Measurements from ENCODE around the gene PRSS37.

PRSS37 gene

DNA sequence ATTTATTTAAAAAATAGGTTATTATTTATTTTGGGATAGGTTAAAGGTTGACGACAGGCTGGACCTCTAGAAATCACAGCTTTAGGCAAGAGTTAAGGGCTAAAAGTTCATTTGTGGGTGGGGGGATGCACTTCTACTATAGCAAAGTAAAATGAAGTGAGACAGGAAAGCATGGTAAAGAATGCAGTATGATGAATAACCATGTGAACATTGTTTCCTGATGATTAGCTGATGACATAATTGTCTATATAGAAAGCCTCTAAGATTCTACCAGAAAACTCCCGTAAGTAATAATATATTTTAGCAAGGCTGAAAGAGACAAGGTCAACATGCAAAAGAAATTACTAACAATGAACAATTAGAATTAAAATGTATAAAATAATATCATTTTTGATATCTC, 25.7 kb upstream of the PRSS37 start:
- no peak for TF ChIP-seq EZH2 (IDR thresholded peaks at IDR 0.05; ENCODE audit: borderline replicate concordance, low read length)
- TF ChIP-seq, protein P1, sequence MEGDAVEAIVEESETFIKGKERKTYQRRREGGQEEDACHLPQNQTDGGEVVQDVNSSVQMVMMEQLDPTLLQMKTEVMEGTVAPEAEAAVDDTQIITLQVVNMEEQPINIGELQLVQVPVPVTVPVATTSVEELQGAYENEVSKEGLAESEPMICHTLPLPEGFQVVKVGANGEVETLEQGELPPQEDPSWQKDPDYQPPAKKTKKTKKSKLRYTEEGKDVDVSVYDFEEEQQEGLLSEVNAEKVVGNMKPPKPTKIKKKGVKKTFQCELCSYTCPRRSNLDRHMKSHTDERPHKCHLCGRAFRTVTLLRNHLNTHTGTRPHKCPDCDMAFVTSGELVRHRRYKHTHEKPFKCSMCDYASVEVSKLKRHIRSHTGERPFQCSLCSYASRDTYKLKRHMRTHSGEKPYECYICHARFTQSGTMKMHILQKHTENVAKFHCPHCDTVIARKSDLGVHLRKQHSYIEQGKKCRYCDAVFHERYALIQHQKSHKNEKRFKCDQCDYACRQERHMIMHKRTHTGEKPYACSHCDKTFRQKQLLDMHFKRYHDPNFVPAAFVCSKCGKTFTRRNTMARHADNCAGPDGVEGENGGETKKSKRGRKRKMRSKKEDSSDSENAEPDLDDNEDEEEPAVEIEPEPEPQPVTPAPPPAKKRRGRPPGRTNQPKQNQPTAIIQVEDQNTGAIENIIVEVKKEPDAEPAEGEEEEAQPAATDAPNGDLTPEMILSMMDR (IDR thresholded peaks at IDR 0.05; ENCODE audit: low read length) = no peak
- Histone ChIP-seq H3K79me2 (ENCODE audit: insufficient read depth, low read length) (no peaks in the 10 kb centered on the region), H3K4me1 (ENCODE audit: insufficient read depth, low read length, severe bottlenecking) (no peaks in the 10 kb centered on the region), H3K4me3 (ENCODE audit: low read depth, low read length, poor library complexity, severe bottlenecking) (no peak overlapping the region), H2AFZ (ENCODE audit: low read length) (no peak overlapping the region), H3K9ac (ENCODE audit: low read length) (no peak overlapping the region), H3F3A (ENCODE audit: insufficient read depth, low read length) (no peaks in the 10 kb centered on the region), H3K27me3 (ENCODE audit: insufficient read depth, low read length) (no peaks in the 10 kb centered on the region), H3K36me3 (ENCODE audit: insufficient read depth, low read length) (no peaks in the 10 kb centered on the region), H4K20me1 (ENCODE audit: insufficient read depth, low read length) (no peaks in the 10 kb centered on the region), H3K9me3 (ENCODE audit: low read length) (no peaks in the 10 kb centered on the region), H3K27ac (ENCODE audit: low read depth, low read length, poor library complexity, severe bottlenecking) (no peak overlapping the region), H3K9me2 (ENCODE audit: low read depth, low read length) (no peaks in the 10 kb centered on the region), H3K4me2 (ENCODE audit: low read length) (no peak overlapping the region)

DNA sequence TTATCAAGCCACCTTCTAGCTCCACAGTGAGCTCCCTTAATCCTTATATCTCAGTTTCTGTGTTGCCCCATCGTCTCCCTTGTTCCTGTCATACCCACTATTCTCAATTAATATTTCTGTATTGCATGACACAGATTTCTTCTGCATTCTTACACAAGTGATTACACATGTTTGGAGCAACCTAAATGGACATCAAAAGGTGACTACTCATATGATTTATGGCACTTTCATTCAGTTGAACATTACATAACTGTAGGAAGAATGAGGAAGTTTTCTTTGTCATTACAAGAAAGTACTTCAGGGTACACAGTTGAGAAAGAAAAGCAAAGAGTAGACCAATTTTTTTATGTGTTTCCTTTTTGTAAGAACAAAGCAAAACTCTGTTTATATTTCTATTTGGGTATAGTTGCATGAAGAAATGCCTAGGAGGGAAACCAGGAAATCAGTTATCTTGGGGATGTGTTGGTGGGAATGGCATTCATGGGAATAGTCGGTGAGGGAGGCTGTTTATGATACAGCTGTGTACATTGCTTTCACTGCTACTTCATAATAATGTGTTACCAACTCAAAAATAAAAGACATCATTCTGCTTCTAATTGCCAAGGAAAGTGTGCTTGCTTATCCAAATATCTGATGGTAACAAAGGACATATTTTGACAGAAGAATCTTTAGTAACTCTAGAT, 23.6 kb upstream of the PRSS37 start:
- H3K79me2 ChIP-seq (ENCODE audit: insufficient read depth, low read length) = no peaks in the 10 kb centered on the region
- no peak overlapping the region for H3K4me2 ChIP-seq (ENCODE audit: low read length)
- no peak overlapping the region for H3K9ac ChIP-seq (ENCODE audit: low read length)
- H3F3A ChIP-seq (ENCODE audit: insufficient read depth, low read length) = no peaks in the 10 kb centered on the region
- no peaks in the 10 kb centered on the region for H3K9me3 ChIP-seq (ENCODE audit: low read length)
- H2AFZ ChIP-seq (ENCODE audit: low read length) = no peak overlapping the region
- no peak overlapping the region for H3K27ac ChIP-seq (ENCODE audit: low read depth, low read length, poor library complexity, severe bottlenecking)
- H4K20me1 ChIP-seq (ENCODE audit: insufficient read depth, low read length) = no peaks in the 10 kb centered on the region
- TF ChIP-seq, protein P1 (IDR thresholded peaks at IDR 0.05; ENCODE audit: low read length) = no peak
- TF ChIP-seq EZH2 (IDR thresholded peaks at IDR 0.05; ENCODE audit: borderline replicate concordance, low read length) = no peak
- no peaks in the 10 kb centered on the region for H3K9me2 ChIP-seq (ENCODE audit: low read depth, low read length)
- no peaks in the 10 kb centered on the region for H3K27me3 ChIP-seq (ENCODE audit: insufficient read depth, low read length)
- H3K4me3 ChIP-seq (ENCODE audit: low read depth, low read length, poor library complexity, severe bottlenecking) = no peak overlapping the region
- no peaks in the 10 kb centered on the region for H3K4me1 ChIP-seq (ENCODE audit: insufficient read depth, low read length, severe bottlenecking)
- H3K36me3 ChIP-seq (ENCODE audit: insufficient read depth, low read length) = no peaks in the 10 kb centered on the region

DNA sequence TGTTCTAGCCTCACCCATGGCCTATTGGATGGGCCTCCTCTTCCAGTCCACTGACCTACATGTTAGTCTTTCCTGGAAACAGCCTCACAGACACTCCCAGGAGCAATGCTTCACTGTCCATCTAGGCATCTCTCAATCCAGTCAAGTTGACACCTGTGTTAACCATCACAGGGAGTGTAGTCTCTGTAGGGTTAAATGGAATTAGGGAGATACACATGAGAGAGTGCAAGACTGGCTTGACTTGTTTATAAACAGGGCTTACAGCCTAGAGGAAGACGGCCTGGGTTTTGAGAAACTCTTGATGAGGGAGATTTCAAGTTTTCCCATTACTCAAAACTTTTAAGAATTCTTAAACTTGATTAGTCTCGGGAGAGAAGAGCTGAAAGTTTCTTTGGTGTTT, 18.9 kb upstream of the PRSS37 start:
- Histone ChIP-seq H3K27ac (ENCODE audit: low read depth, low read length, poor library complexity, severe bottlenecking) (no peak overlapping the region), H3K9me2 (ENCODE audit: low read depth, low read length) (no peaks in the 10 kb centered on the region), H2AFZ (ENCODE audit: low read length) (no peak overlapping the region), H3K4me3 (ENCODE audit: low read depth, low read length, poor library complexity, severe bottlenecking) (no peak overlapping the region), H4K20me1 (ENCODE audit: insufficient read depth, low read length) (no peaks in the 10 kb centered on the region), H3K4me1 (ENCODE audit: insufficient read depth, low read length, severe bottlenecking) (no peaks in the 10 kb centered on the region), H3K9ac (ENCODE audit: low read length) (no peak overlapping the region), H3K4me2 (ENCODE audit: low read length) (no peak overlapping the region), H3K36me3 (ENCODE audit: insufficient read depth, low read length) (no peaks in the 10 kb centered on the region), H3K79me2 (ENCODE audit: insufficient read depth, low read length) (no peaks in the 10 kb centered on the region), H3K27me3 (ENCODE audit: insufficient read depth, low read length) (no peaks in the 10 kb centered on the region), H3K9me3 (ENCODE audit: low read length) (peaks cover 4% of the 10 kb centered on the region; the same call in 1 of the 2 replicates), H3F3A (ENCODE audit: insufficient read depth, low read length) (no peaks in the 10 kb centered on the region)
- TF ChIP-seq EZH2 (IDR thresholded peaks at IDR 0.05; ENCODE audit: borderline replicate concordance, low read length) = no peak
- TF ChIP-seq, protein P1 (IDR thresholded peaks at IDR 0.05; ENCODE audit: low read length) = no peak

All from OCI-LY1 (cell line).